Measurements from ENCODE around the gene GGACT. TPM values are rescaled to one million over a fixed set of nuclear protein-coding genes. Genes with fewer than 3 reads are reported as not detected.

GGACT gene
- 8.6 and 13.2 TPM in 2 replicates for total RNA-seq

DNA sequence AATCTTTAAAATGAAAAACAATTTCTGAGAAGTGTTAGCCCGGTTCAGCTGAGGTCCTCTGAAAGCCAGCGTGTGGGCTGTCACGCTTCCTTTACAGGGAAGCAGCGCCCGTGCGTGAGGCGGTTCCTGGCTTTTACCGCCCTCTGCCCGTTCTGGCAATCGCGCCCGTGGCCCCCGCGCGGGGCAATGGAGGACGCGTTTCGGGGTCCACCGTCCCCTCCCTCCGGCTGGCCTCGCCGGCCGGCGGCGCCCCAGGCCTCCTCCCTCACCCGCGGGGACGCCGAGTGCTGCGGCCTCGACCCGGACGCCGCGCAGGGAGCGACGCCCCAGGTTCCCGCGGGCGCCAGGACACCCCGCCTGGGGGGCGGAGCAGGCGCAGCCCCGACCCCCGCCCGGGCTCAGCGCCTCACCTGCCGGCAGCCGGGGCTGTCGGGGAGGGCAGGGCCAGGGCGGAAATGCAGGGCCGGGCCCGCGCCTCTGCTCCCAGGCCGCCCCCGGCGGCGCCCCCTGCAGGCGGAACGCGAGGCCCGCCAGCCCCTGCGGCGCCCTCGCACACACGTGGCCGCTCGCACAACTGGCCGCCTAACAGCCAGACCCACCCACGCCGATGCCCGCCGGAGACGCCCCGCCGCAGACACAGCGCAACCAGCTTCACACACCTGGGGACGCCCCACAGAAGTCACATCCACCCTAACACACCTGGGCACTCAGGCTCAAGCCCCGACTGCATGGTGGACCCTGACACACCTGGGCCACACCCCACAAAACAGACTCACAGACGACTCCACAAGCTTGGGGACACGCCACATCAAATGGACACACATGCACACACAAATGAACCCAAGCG is at the start of gene GGACT:
Gene GGACT, minus strand, starts transcription at position 459 of the 847 bp plus-strand sequence. CDS start 56,198 bp downstream, outside the sequence.

Other genes with a start within 250 kb of the GGACT start
- gene TMTC4, start 86.0 kb upstream of the GGACT start, total RNA-seq = 24.4 and 25.4 TPM in 2 replicates